ENCODE results near the gene FBXO27.
A peak's percentile ranks its signal among the peaks of the same experiment; 100 is the strongest.

Gene FBXO27

GRCh38 chr19:39031368-39032062 is 834 bp downstream of the FBXO27 start:
- no peaks in the 10 kb centered on the region for H3K27me3 ChIP-seq (ENCODE audit: control insufficient read depth, insufficient read depth, low read length)
- H3K9ac ChIP-seq (ENCODE audit: low read length): no peak overlapping the region
- no peaks in the 10 kb centered on the region for H3K4me1 ChIP-seq (ENCODE audit: control insufficient read depth, insufficient read depth, low read length)
- H3K4me3 ChIP-seq (ENCODE audit: low read length): peak overlapping the region; percentile 83
- no peak overlapping the region for H3K27ac ChIP-seq (ENCODE audit: low read depth, low read length)
- H3K36me3 ChIP-seq (ENCODE audit: control insufficient read depth, insufficient read depth, low read length): peaks cover 2% of the 10 kb centered on the region

GRCh38 chr19:39030854-39031367 is 1.4 kb downstream of the FBXO27 start:
- H3K9ac ChIP-seq (ENCODE audit: low read length): no peak overlapping the region
- no peaks in the 10 kb centered on the region for H3K4me1 ChIP-seq (ENCODE audit: control insufficient read depth, insufficient read depth, low read length)
- H3K36me3 ChIP-seq (ENCODE audit: control insufficient read depth, insufficient read depth, low read length): peaks cover 2% of the 10 kb centered on the region

GRCh38 chr19:39024875-39025641 is 7.3 kb downstream of the FBXO27 start:
- Histone ChIP-seq H3K27me3 (ENCODE audit: control insufficient read depth, insufficient read depth, low read length) (no peaks in the 10 kb centered on the region), H3K27ac (ENCODE audit: low read depth, low read length) (no peak overlapping the region), H3K4me1 (ENCODE audit: control insufficient read depth, insufficient read depth, low read length) (no peaks in the 10 kb centered on the region), H3K36me3 (ENCODE audit: control insufficient read depth, insufficient read depth, low read length) (peaks cover 2% of the 10 kb centered on the region), H3K4me3 (ENCODE audit: low read length) (no peak overlapping the region), H3K9ac (ENCODE audit: low read length) (no peak overlapping the region)

More at GRCh38 chr19:39030854-39031367, 1.4 kb downstream of the FBXO27 start:
- no peak overlapping the region for H3K27ac ChIP-seq (ENCODE audit: low read depth, low read length)
- H3K4me3 ChIP-seq (ENCODE audit: low read length): peak overlapping the region; percentile 83
- no peaks in the 10 kb centered on the region for H3K27me3 ChIP-seq (ENCODE audit: control insufficient read depth, insufficient read depth, low read length)

- Histone ChIP-seq H3K27me3 (ENCODE audit: control insufficient read depth, insufficient read depth, low read length) (no peaks in the 10 kb centered on the region), H3K4me1 (ENCODE audit: control insufficient read depth, insufficient read depth, low read length) (no peaks in the 10 kb centered on the region), H3K4me3 (ENCODE audit: low read length) (no peak overlapping the region), H3K27ac (ENCODE audit: low read depth, low read length) (no peak overlapping the region), H3K36me3 (ENCODE audit: control insufficient read depth, insufficient read depth, low read length) (no peaks in the 10 kb centered on the region), H3K9ac (ENCODE audit: low read length) (no peak overlapping the region)
Measured at GRCh38 chr19:39021063-39021462, 11.3 kb downstream of the FBXO27 start.

- Histone ChIP-seq H3K4me3 (ENCODE audit: low read length) (no peak overlapping the region), H3K27me3 (ENCODE audit: control insufficient read depth, insufficient read depth, low read length) (no peaks in the 10 kb centered on the region), H3K36me3 (ENCODE audit: control insufficient read depth, insufficient read depth, low read length) (no peaks in the 10 kb centered on the region), H3K4me1 (ENCODE audit: control insufficient read depth, insufficient read depth, low read length) (no peaks in the 10 kb centered on the region), H3K27ac (ENCODE audit: low read depth, low read length) (no peak overlapping the region), H3K9ac (ENCODE audit: low read length) (no peak overlapping the region)
Measured at GRCh38 chr19:39017646-39018045, 14.7 kb downstream of the FBXO27 start.

GRCh38 chr19:39017026-39017425 is 15.3 kb downstream of the FBXO27 start:
- H3K4me1 ChIP-seq (ENCODE audit: control insufficient read depth, insufficient read depth, low read length): no peaks in the 10 kb centered on the region
- no peaks in the 10 kb centered on the region for H3K27me3 ChIP-seq (ENCODE audit: control insufficient read depth, insufficient read depth, low read length)
- H3K9ac ChIP-seq (ENCODE audit: low read length): no peak overlapping the region
- H3K36me3 ChIP-seq (ENCODE audit: control insufficient read depth, insufficient read depth, low read length): no peaks in the 10 kb centered on the region
- no peak overlapping the region for H3K27ac ChIP-seq (ENCODE audit: low read depth, low read length)
- H3K4me3 ChIP-seq (ENCODE audit: low read length): no peak overlapping the region

- Histone ChIP-seq H3K27me3 (ENCODE audit: control insufficient read depth, insufficient read depth, low read length) (no peaks in the 10 kb centered on the region), H3K9ac (ENCODE audit: low read length) (no peak overlapping the region), H3K4me3 (ENCODE audit: low read length) (no peak overlapping the region), H3K36me3 (ENCODE audit: control insufficient read depth, insufficient read depth, low read length) (no peaks in the 10 kb centered on the region), H3K27ac (ENCODE audit: low read depth, low read length) (no peak overlapping the region), H3K4me1 (ENCODE audit: control insufficient read depth, insufficient read depth, low read length) (no peaks in the 10 kb centered on the region)
Measured at GRCh38 chr19:39014037-39014436, 18.3 kb downstream of the FBXO27 start.

- no peaks in the 10 kb centered on the region for H3K27me3 ChIP-seq (ENCODE audit: control insufficient read depth, insufficient read depth, low read length)
- no peak overlapping the region for H3K9ac ChIP-seq (ENCODE audit: low read length)
- no peak overlapping the region for H3K27ac ChIP-seq (ENCODE audit: low read depth, low read length)
- H3K4me1 ChIP-seq (ENCODE audit: control insufficient read depth, insufficient read depth, low read length): no peaks in the 10 kb centered on the region
- no peak overlapping the region for H3K4me3 ChIP-seq (ENCODE audit: low read length)
- no peaks in the 10 kb centered on the region for H3K36me3 ChIP-seq (ENCODE audit: control insufficient read depth, insufficient read depth, low read length)
Measured at GRCh38 chr19:39009001-39009400, 23.3 kb downstream of the FBXO27 start.

GRCh38 chr19:39008137-39008536 is 24.2 kb downstream of the FBXO27 start:
- Histone ChIP-seq H3K27me3 (ENCODE audit: control insufficient read depth, insufficient read depth, low read length) (no peaks in the 10 kb centered on the region), H3K27ac (ENCODE audit: low read depth, low read length) (no peak overlapping the region), H3K4me1 (ENCODE audit: control insufficient read depth, insufficient read depth, low read length) (no peaks in the 10 kb centered on the region), H3K4me3 (ENCODE audit: low read length) (no peak overlapping the region), H3K9ac (ENCODE audit: low read length) (no peak overlapping the region), H3K36me3 (ENCODE audit: control insufficient read depth, insufficient read depth, low read length) (no peaks in the 10 kb centered on the region)

GRCh38 chr19:39007096-39007495 is 25.3 kb downstream of the FBXO27 start:
- no peaks in the 10 kb centered on the region for H3K4me1 ChIP-seq (ENCODE audit: control insufficient read depth, insufficient read depth, low read length)
- H3K4me3 ChIP-seq (ENCODE audit: low read length): no peak overlapping the region

GRCh38 chr19:39004403-39004802 is 27.9 kb downstream of the FBXO27 start:
- no peaks in the 10 kb centered on the region for H3K4me1 ChIP-seq (ENCODE audit: control insufficient read depth, insufficient read depth, low read length)

More at GRCh38 chr19:39007096-39007495, 25.3 kb downstream of the FBXO27 start:
- no peaks in the 10 kb centered on the region for H3K27me3 ChIP-seq (ENCODE audit: control insufficient read depth, insufficient read depth, low read length)
- no peak overlapping the region for H3K27ac ChIP-seq (ENCODE audit: low read depth, low read length)
- no peaks in the 10 kb centered on the region for H3K36me3 ChIP-seq (ENCODE audit: control insufficient read depth, insufficient read depth, low read length)
- H3K9ac ChIP-seq (ENCODE audit: low read length): no peak overlapping the region

GRCh38 chr19:39003796-39004195 is 28.6 kb downstream of the FBXO27 start:
- no peak overlapping the region for H3K9ac ChIP-seq (ENCODE audit: low read length)
- H3K4me1 ChIP-seq (ENCODE audit: control insufficient read depth, insufficient read depth, low read length): no peaks in the 10 kb centered on the region
- no peaks in the 10 kb centered on the region for H3K36me3 ChIP-seq (ENCODE audit: control insufficient read depth, insufficient read depth, low read length)
- H3K27ac ChIP-seq (ENCODE audit: low read depth, low read length): no peak overlapping the region
- H3K4me3 ChIP-seq (ENCODE audit: low read length): no peak overlapping the region
- H3K27me3 ChIP-seq (ENCODE audit: control insufficient read depth, insufficient read depth, low read length): no peaks in the 10 kb centered on the region

More at GRCh38 chr19:39004403-39004802, 27.9 kb downstream of the FBXO27 start:
- no peak overlapping the region for H3K4me3 ChIP-seq (ENCODE audit: low read length)
- no peaks in the 10 kb centered on the region for H3K27me3 ChIP-seq (ENCODE audit: control insufficient read depth, insufficient read depth, low read length)
- no peaks in the 10 kb centered on the region for H3K36me3 ChIP-seq (ENCODE audit: control insufficient read depth, insufficient read depth, low read length)
- H3K9ac ChIP-seq (ENCODE audit: low read length): no peak overlapping the region
- H3K27ac ChIP-seq (ENCODE audit: low read depth, low read length): no peak overlapping the region

Measured in rectal smooth muscle tissue (tissue), 1 donor.